HG03280 (cell line): ENCODE measurements around the gene IRX6.

Experiments used
- ATAC-seq: cut with Tn5 transposase; IDR thresholded peaks from one replicate; pipeline ENCODE4 v1.9.1; 2021; ENCODE audit warnings: mild to moderate bottlenecking, moderate library complexity; ENCODE audit not compliant: unreplicated experiment

Gene IRX6

GRCh38 chr16:55323637-55324271, at the start of gene IRX6:
Gene IRX6 (plus strand): TSS chr16:55324203. CDS start chr16:55325092, 889 bp downstream.
- no peak for ATAC-seq

- ATAC-seq: no peak
These were observed 49.6 kb upstream of the IRX6 start for GRCh38 chr16:55274391-55274790.

- ATAC-seq: no peak
These were observed 48.8 kb upstream of the IRX6 start for GRCh38 chr16:55275167-55275566.

GRCh38 chr16:55275869-55276268, 48.1 kb upstream of the IRX6 start:
- no peak for ATAC-seq

GRCh38 chr16:55277536-55277935, 46.5 kb upstream of the IRX6 start:
- no peak for ATAC-seq

- ATAC-seq: no peak
These were observed 44.4 kb upstream of the IRX6 start for GRCh38 chr16:55279598-55279997.

GRCh38 chr16:55280587-55280986, 43.4 kb upstream of the IRX6 start:
- no peak for ATAC-seq

GRCh38 chr16:55282441-55282840, 41.6 kb upstream of the IRX6 start:
- ATAC-seq: no peak

- ATAC-seq: no peak
These were observed 39.9 kb upstream of the IRX6 start for GRCh38 chr16:55283812-55284717.

GRCh38 chr16:55284718-55285099, 39.3 kb upstream of the IRX6 start:
- no peak for ATAC-seq

- ATAC-seq: no peak
These were observed 38.4 kb upstream of the IRX6 start for GRCh38 chr16:55285586-55285985.

- no peak for ATAC-seq
These were observed 34.6 kb upstream of the IRX6 start for GRCh38 chr16:55289353-55289752.

- ATAC-seq: no peak
These were observed 32.2 kb upstream of the IRX6 start for GRCh38 chr16:55291847-55292246.

GRCh38 chr16:55292491-55292890, 31.5 kb upstream of the IRX6 start:
- no peak for ATAC-seq

GRCh38 chr16:55294129-55294528, 29.9 kb upstream of the IRX6 start:
- no peak for ATAC-seq

GRCh38 chr16:55294931-55295342, 29.1 kb upstream of the IRX6 start:
- no peak for ATAC-seq

- no peak for ATAC-seq
These were observed 26.7 kb upstream of the IRX6 start for GRCh38 chr16:55297062-55297909.

- no peak for ATAC-seq
These were observed 26.0 kb upstream of the IRX6 start for GRCh38 chr16:55297910-55298479.

- ATAC-seq: no peak
These were observed 22.5 kb upstream of the IRX6 start for GRCh38 chr16:55301385-55302008.

- ATAC-seq: no peak
These were observed 21.4 kb upstream of the IRX6 start for GRCh38 chr16:55302635-55303034.

- no peak for ATAC-seq
These were observed 15.0 kb upstream of the IRX6 start for GRCh38 chr16:55308973-55309372.
